CD4-positive, alpha-beta T cell treated with Interleukin-17A for 4 hours (primary cell): ENCODE measurements around the gene TFB1M.
"Not testable (repeated sequence)": the region's sequence is repeated elsewhere in the genome, so short reads cannot be mapped to it uniquely, and the experiment has no call there.

Source experiments
- DNase-seq: peaks from one replicate; pipeline ENCODE4 v3.0.0-alpha.2; 2020; ENCODE audit warnings: mixed read lengths

The TFB1M gene

GRCh38 chr6:155234167-155234566, 80.1 kb downstream of the TFB1M start:
- DNase-seq = no peak

DNA sequence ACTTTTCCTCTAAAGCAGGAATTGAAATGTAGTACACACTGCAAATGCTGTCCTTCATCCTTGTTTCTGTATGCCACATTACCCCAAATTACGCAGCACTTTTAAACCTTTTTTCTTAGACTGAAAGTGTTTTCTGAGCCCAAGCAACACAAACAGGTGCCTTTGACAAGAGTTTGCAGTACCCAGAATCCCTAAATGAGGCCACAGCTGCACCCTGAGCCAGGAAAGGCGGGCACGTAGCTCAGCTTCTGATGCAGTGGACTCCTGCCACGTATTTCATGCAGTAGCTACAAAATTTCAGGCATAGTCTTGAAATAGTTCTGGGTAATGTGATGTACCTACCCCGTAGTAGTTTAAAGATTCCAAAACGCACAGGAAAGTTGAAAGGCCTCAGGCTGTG, 81.4 kb downstream of the TFB1M start:
- no peak for DNase-seq

GRCh38 chr6:155230975-155231374, 83.3 kb downstream of the TFB1M start:
- DNase-seq = not testable (repeated sequence)

GRCh38 chr6:155228546-155229166, 85.6 kb downstream of the TFB1M start:
- DNase-seq = no peak

DNA sequence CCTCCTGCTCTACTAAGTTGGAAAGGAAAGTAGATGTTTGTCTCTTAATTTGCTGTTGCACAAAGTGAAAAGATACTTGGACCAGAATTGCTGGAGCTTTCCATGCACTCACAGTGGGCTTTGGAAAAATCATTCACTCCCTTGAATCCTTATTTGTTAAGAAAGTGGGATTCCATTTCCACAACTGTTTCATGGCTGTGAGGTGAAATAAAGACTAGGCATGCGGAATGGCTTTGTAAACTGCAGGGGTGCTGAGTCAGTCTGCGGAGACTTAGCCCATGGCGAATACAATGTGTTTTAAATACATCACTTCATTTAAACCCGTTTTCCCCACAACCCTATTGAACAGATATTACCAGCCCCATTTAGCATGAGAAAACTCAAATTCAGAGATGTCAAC, 87.2 kb downstream of the TFB1M start:
- no peak for DNase-seq

DNA sequence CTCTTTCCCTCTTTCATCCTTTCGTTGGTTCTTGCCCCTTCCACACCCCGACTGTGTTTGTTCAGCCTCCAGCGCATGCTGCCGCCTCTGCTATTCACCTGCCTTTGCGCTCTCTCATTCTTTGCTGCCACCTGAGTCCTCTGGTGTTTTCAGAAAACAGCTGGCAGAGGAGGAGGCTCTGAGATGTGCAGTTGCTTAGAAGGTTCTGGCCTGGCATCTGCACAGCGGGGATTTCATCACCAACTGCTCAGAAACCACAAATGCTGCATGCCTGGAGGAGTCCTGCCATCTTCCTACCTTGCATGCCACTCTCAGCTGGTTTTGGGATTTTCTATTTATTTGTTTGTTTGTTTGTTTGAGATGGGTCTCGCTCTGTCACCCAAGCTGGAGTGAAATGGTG, 89.7 kb downstream of the TFB1M start:
- no peak for DNase-seq

DNA sequence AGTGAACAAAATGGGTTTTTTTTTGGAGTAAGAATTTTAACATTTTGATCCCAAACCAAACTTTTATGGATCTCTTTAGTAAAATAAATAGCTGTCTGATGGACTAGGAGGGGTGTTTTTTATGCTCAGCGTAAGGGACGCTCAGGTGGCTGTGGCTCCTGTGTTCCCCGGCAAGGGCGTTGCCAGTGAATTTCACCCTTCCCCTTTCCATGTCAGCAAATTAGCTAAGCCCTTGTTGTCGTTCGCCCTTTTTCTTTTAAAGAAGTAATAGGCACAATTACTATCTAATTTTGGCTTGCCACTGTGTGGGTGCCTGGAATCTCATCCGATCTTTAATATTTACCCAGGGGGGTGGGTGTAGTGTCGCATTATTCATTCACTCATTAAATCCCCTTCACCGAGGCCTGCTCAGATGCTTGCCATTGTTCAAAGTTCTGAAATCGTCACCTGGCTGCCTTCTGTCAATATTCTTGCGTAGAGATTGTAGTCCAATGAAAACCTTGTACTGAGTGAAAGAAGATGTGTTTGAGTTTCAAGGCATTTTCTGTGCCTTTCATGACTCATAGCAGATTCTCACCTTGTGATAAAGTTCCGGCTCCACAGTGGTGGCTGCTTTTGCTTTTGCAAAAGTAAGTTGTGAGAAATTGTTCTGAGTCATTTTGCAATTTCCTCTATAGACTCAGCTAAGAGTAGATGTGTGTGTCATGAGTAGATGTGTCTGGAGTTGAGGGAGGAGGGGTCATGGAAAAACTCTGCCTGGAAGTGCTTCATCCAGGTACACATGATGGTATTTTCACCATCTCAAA, 90.4 kb downstream of the TFB1M start:
- peak; percentile 31 for DNase-seq

GRCh38 chr6:155222506-155222905, 91.8 kb downstream of the TFB1M start:
- no peak for DNase-seq

- no peak for DNase-seq
These were observed 93.2 kb downstream of the TFB1M start for GRCh38 chr6:155221086-155221485.

GRCh38 chr6:155219858-155220301, 94.4 kb downstream of the TFB1M start:
- DNase-seq = no peak

DNA sequence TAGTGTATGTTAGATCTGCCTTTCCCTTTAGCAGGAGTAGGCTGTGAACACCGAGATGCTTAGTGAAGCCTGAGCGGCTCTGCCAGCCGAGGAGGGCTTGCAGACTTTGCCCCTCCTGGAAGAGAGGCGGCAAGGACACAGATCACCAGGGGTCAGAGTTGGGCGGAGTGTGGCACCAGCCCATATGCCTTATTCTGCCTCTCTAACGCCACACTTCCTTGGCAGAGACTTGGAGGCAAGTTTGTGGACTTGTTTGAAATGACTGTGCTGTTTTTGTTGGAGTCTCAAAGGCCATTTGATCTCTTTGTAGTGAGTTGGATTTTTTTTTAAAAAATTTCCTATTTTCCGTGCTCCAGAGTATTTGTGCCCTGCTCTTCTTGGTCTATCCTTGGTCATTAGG, 95.0 kb downstream of the TFB1M start:
- no peak for DNase-seq

DNA sequence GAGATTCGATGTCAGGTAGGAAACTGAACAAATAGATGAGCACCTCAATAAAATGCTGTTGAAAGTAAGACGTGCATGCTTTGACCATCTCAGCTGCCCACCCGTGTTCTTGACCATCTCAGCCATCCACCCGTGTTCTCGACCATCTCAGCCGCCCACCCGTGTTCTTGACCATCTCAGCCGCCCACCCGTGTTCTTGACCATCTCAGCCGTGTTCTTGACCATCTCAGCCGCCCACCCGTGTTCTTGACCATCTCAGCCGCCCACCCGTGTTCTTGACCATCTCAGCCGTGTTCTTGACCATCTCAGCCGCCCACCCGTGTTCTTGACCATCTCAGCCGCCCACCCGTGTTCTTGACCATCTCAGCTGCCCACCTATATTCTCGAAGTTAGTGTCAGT, 95.6 kb downstream of the TFB1M start:
- not testable (repeated sequence) for DNase-seq

DNA sequence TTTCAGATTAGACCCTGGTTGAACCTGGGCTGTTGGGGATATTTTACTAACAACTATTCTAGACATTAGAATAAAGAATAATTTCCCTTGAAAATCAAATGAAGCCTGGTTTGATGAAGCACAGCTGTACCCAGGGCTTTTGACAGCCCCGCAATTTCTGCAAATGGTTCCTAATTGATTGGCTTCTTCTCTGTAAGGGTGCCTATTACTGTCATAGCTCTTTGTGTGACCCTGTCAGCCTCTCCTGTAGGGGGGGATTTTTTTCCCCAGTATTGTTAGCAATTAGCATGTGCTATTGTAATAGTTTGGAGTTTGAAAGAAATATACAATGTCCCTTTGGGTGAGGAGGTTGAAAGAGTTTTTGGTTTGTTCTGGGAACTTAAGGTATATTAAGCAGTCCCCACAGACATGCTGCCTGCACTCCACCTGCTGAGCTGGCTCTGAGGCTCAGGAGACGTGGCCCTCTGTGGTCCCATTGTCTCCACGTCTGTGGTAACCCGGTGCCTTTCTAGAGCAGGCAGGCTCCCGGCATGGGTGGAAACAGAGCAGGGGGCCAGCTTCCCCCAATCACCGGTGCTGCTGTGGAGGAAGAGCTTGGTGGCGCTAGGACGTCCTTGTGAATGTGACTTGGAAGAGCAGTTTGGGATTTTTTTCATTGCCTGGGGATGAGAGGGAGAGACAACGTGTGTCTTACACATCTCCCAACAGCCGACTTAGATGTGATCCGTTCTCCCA, 97.8 kb downstream of the TFB1M start:
- no peak for DNase-seq

- no peak for DNase-seq
These were observed 98.4 kb downstream of the TFB1M start for GRCh38 chr6:155215906-155216305.

DNA sequence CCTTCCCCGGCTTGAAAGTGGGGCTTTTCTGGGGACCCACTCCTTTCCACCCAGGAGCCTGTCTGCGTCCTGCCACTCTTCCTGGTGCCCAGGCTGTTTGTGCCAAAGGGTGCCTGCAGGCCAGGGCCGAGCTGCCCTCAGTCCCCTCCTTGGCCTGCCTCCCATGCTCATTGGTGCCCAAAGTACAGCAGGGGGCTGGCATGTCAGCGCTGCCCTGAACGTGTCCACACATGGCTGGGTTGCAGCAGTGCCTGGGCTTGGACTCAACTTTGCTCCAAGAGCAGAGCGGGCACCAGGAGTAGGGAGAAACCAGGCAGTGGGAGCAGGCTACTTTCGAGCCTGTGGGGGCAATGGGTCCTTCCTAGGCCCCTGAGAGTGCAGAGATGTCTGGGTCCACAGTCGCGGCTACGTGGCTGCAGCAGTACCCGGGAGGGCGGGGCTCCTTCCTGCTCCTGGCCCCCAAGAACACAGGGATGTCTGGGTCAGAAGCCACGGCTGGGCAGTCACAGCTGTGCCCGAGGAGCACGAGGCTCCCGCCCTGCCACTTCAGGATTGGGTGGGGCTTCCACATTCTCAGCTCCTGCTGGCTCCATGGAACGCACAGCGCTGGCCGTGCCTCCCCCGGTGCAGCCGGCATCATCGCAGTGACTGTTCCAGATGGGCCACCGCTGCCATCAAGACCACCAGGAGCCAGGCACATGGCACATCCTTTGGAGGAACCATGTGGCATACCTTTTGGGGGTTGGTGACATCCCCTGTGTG, 100.5 kb downstream of the TFB1M start:
- DNase-seq = no peak

GRCh38 chr6:155212616-155213380, 101.5 kb downstream of the TFB1M start:
- no peak for DNase-seq

- DNase-seq = no peak
These were observed 102.2 kb downstream of the TFB1M start for GRCh38 chr6:155212106-155212505.

- DNase-seq = no peak
These were observed 107.1 kb downstream of the TFB1M start for GRCh38 chr6:155207223-155207622.
